GM12878 (cell line): ENCODE data around the gene TNRC6B.
"Not testable (repeated sequence)": the region's sequence is repeated elsewhere in the genome, so short reads cannot be mapped to it uniquely, and the experiment has no call there.

ENCODE experiments used
- CEBPZ ChIP-seq: fragments of 150-350 bp; IDR thresholded peaks from 2 replicates; pipeline ENCODE4 v1.6.1; 2016; ENCODE audit warnings: low read depth, low read length
- NFXL1 ChIP-seq: fragments of 450-650 bp; IDR thresholded peaks from 2 replicates; pipeline ENCODE4 v1.6.1; 2017; ENCODE audit warnings: antibody characterized with exemption, mild to moderate bottlenecking, borderline replicate concordance
- RAD21 ChIP-seq: IDR thresholded peaks from 2 replicates; pipeline ENCODE4 v1.6.1; 2011; ENCODE audit warnings: mild to moderate bottlenecking, low read depth, low read length, moderate library complexity; ENCODE audit not compliant: insufficient read depth
- SMAD5 ChIP-seq: IDR thresholded peaks from 2 replicates; pipeline ENCODE4 v1.6.1; 2016; ENCODE audit warnings: antibody characterized with exemption, low read depth

- TF ChIP-seq CEBPZ, RAD21, SMAD5, NFXL1: not testable (repeated sequence)
These were observed 21.0 kb upstream of the TNRC6B start for GRCh38 chr22:40156682-40157081.
